Measurements from ENCODE around the gene SLC25A21. TPM values are rescaled to one million over a fixed set of nuclear protein-coding genes. Genes with fewer than 3 reads are reported as not detected.

SLC25A21 gene
- total RNA-seq, 2 experiments from 2014 or later = not detected

DNA sequence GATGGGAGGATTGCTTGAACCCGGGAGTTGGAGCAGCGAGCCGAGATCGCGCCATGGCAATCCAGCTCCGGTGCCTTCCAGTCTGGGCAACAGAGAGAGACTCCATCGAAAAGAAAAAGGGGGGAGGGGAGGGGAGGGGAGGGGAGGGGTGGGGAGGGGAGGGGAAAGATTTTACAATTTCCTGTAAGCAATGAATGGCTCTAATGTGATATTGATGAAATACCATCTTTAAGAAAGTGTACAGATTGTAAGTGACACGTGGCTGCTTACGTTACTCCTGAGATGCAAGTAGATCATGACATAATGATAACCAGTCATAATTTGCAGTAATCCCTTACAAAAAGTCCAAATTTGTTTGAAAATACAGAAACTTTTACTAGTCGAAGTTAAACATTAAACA lies 1.4 kb downstream of the SLC25A21 start:
- Histone ChIP-seq H3K9me3 (ENCODE audit: control insufficient read depth in 1 of 2, insufficient read depth in 1 of 2, low read length in 2 of 2) (peaks cover 0 to 10% of the 10 kb centered on the region in 2 experiments), H3K27ac (ENCODE audit: low read depth in 1 of 2, low read length in 2 of 2) (no peak overlapping the region), H3K4me1 (ENCODE audit: insufficient read depth, low read length) (peaks cover 7% of the 10 kb centered on the region), H3K4me3 (ENCODE audit: low read length) (no peak overlapping the region), H3K27me3 (ENCODE audit: control insufficient read depth in 1 of 2, insufficient read depth in 2 of 2, low read length in 2 of 2) (peaks cover 6% of the 10 kb centered on the region in 2 experiments), H3K36me3 (ENCODE audit: insufficient read depth, low read length) (no peaks in the 10 kb centered on the region)
- Mint-ChIP-seq H3K4me1 (ENCODE audit: low read depth) (no peaks in the 10 kb centered on the region), H3K27ac (no peak overlapping the region), H3K4me3 (no peak overlapping the region), H3K36me3 (ENCODE audit: low read depth) (no peaks in the 10 kb centered on the region), H3K27me3 (peaks cover 22% of the 10 kb centered on the region), H3K9me3 (peaks cover 7% of the 10 kb centered on the region)
- POLR2A ChIA-PET = no interaction called here
- intact Hi-C loops (cut with DNase I, micrococcal nuclease) = no loop called here
- DNase-seq (no peak), ATAC-seq (ENCODE audit: poor library complexity) (no peak)
- CTCF ChIA-PET = no interaction called here
- TF ChIP-seq, protein P1, sequence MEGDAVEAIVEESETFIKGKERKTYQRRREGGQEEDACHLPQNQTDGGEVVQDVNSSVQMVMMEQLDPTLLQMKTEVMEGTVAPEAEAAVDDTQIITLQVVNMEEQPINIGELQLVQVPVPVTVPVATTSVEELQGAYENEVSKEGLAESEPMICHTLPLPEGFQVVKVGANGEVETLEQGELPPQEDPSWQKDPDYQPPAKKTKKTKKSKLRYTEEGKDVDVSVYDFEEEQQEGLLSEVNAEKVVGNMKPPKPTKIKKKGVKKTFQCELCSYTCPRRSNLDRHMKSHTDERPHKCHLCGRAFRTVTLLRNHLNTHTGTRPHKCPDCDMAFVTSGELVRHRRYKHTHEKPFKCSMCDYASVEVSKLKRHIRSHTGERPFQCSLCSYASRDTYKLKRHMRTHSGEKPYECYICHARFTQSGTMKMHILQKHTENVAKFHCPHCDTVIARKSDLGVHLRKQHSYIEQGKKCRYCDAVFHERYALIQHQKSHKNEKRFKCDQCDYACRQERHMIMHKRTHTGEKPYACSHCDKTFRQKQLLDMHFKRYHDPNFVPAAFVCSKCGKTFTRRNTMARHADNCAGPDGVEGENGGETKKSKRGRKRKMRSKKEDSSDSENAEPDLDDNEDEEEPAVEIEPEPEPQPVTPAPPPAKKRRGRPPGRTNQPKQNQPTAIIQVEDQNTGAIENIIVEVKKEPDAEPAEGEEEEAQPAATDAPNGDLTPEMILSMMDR (IDR thresholded peaks at IDR 0.05) = no peak

DNA sequence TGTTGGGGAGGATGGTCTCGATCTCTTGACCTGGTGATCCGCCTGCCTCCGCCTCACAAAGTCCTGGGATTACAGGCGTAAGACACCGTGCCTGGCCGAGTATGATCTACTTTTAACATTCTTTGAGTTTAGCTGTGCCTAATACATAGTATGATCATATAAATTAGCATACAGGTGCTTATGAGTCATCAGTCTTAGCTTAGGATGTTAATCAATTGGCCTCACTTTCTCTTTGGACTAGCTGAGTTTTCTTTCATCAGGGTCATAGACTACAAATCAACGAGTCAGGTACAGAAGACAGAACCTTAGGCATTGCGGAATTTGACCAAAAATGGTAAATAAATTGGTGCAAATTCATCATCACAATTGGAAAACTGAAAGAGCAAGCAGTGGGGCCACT lies 2.2 kb downstream of the SLC25A21 start:
- Mint-ChIP-seq H3K27me3 (peaks cover 22% of the 10 kb centered on the region), H3K27ac (no peak overlapping the region), H3K9me3 (peaks cover 6% of the 10 kb centered on the region), H3K36me3 (ENCODE audit: low read depth) (no peaks in the 10 kb centered on the region), H3K4me1 (ENCODE audit: low read depth) (no peaks in the 10 kb centered on the region), H3K4me3 (no peak overlapping the region)
- CTCF ChIA-PET = no interaction called here
- Histone ChIP-seq H3K9me3 (ENCODE audit: control insufficient read depth in 1 of 2, insufficient read depth in 1 of 2, low read length in 2 of 2) (peaks cover 0 to 10% of the 10 kb centered on the region in 2 experiments), H3K36me3 (ENCODE audit: insufficient read depth, low read length) (no peaks in the 10 kb centered on the region), H3K4me3 (ENCODE audit: low read length) (no peak overlapping the region), H3K27ac (ENCODE audit: low read depth in 1 of 2, low read length in 2 of 2) (no peak overlapping the region), H3K27me3 (ENCODE audit: control insufficient read depth in 1 of 2, insufficient read depth in 2 of 2, low read length in 2 of 2) (peaks cover 6% of the 10 kb centered on the region in 2 experiments), H3K4me1 (ENCODE audit: insufficient read depth, low read length) (peaks cover 7% of the 10 kb centered on the region)
- DNase-seq = no peak
- intact Hi-C loops (cut with DNase I, micrococcal nuclease) = no loop called here
- TF ChIP-seq, protein P1 (IDR thresholded peaks at IDR 0.05) = no peak
- POLR2A ChIA-PET = no interaction called here
- no peak for ATAC-seq (ENCODE audit: poor library complexity)

DNA sequence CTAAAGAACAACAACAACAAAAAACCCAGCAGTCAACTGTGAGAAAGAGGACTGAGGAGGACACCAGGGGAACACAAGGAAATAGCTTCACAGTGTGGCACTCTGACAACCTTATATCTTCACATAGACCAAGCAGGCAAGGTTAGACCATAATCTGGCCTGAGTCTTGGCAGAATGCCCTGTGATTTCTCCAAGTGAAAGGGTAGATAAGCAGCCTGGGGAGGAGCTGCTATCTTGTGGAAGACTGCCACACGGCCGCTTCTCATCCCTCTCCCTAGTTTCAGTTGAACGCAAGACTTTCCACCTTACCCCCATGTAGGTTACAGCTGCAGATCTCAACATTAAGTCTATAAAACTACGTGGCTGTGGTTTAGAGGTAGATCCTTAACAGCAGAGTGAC lies 3.7 kb downstream of the SLC25A21 start:
- Mint-ChIP-seq H3K27ac (no peak overlapping the region), H3K27me3 (peaks cover 20% of the 10 kb centered on the region), H3K9me3 (peaks cover 5% of the 10 kb centered on the region), H3K4me1 (ENCODE audit: low read depth) (no peaks in the 10 kb centered on the region), H3K36me3 (ENCODE audit: low read depth) (no peaks in the 10 kb centered on the region), H3K4me3 (no peak overlapping the region)
- ATAC-seq (ENCODE audit: poor library complexity) (no peak), DNase-seq (no peak)
- Histone ChIP-seq H3K27me3 (ENCODE audit: control insufficient read depth in 1 of 2, insufficient read depth in 2 of 2, low read length in 2 of 2) (peaks cover 6% of the 10 kb centered on the region in 2 experiments), H3K9me3 (ENCODE audit: control insufficient read depth in 1 of 2, insufficient read depth in 1 of 2, low read length in 2 of 2) (peaks cover 0 to 10% of the 10 kb centered on the region in 2 experiments), H3K4me3 (ENCODE audit: low read length) (no peak overlapping the region), H3K4me1 (ENCODE audit: insufficient read depth, low read length) (peaks cover 7% of the 10 kb centered on the region), H3K36me3 (ENCODE audit: insufficient read depth, low read length) (no peaks in the 10 kb centered on the region), H3K27ac (ENCODE audit: low read depth in 1 of 2, low read length in 2 of 2) (no peak overlapping the region)
- CTCF ChIA-PET = no interaction called here
- intact Hi-C loops (cut with DNase I, micrococcal nuclease) = no loop called here
- TF ChIP-seq, protein P1 (IDR thresholded peaks at IDR 0.05) = no peak
- POLR2A ChIA-PET = no interaction called here

Data from CD4-positive, alpha-beta T cell (primary cell).